Measurements from ENCODE around the gene SLC29A4. TPM values are rescaled to one million over a fixed set of nuclear protein-coding genes. Genes with fewer than 3 reads are reported as not detected.

Gene SLC29A4
- total RNA-seq, 2 experiments from 2014 or later, result 0.06 to 0.67 TPM

GRCh38 chr7:5339955-5340354 lies 57.2 kb downstream of the SLC29A4 start:
- no peak overlapping the region for H2AFZ ChIP-seq (ENCODE audit: low read length)
- no peak overlapping the region for H3K27ac ChIP-seq (ENCODE audit: low read depth, low read length, poor library complexity, severe bottlenecking)
- no peak overlapping the region for H3K4me3 ChIP-seq (ENCODE audit: low read depth, low read length, poor library complexity, severe bottlenecking)
- no peaks in the 10 kb centered on the region for H3K4me1 ChIP-seq (ENCODE audit: insufficient read depth, low read length, poor library complexity, severe bottlenecking)
- intact Hi-C loops (cut with micrococcal nuclease; ENCODE audit: unreplicated experiment), result no loop called here
- peaks cover 44% of the 10 kb centered on the region for H3K36me3 ChIP-seq (ENCODE audit: insufficient read depth, low read length)
- H3K9me3 ChIP-seq (ENCODE audit: low read length), result no peaks in the 10 kb centered on the region; the same call in 1 of the 2 replicates
- TF ChIP-seq EZH2phosphoT487 (IDR thresholded peaks at IDR 0.05; ENCODE audit: borderline replicate concordance, low read depth, low read length) (no peak), CTCF (conservative IDR thresholded peaks at IDR 0.05; ENCODE audit: low read length) (no peak)
- no TSS peak for BruUV-seq (replicated peaks)
- H3K4me2 ChIP-seq (ENCODE audit: low read length), result no peak overlapping the region
- H4K20me1 ChIP-seq (ENCODE audit: insufficient read depth, low read length), result no peaks in the 10 kb centered on the region
- H3K9me2 ChIP-seq (ENCODE audit: insufficient read depth, low read length), result no peaks in the 10 kb centered on the region
- ChIA-PET POLR2A (interaction anchor here (0.6 to 0.7 kb wide), 2 partner anchors 28 to 88 kb away, joined by 3 read pairs; no protein-coding TSS in a partner anchor), CTCF (ENCODE audit: unreplicated experiment) (no interaction called here)
- DNase-seq (ENCODE audit: low spot score), result no peak
- no peaks in the 10 kb centered on the region for H3K79me2 ChIP-seq (ENCODE audit: insufficient read depth, low read depth, low read length)

GRCh38 chr7:5342631-5343030 lies 59.9 kb downstream of the SLC29A4 start:
- no peaks in the 10 kb centered on the region for H3K79me2 ChIP-seq (ENCODE audit: insufficient read depth, low read depth, low read length)
- DNase-seq (ENCODE audit: low spot score), result no peak
- H3K4me2 ChIP-seq (ENCODE audit: low read length), result no peak overlapping the region
- TF ChIP-seq CTCF (conservative IDR thresholded peaks at IDR 0.05; ENCODE audit: low read length), result no peak
- TF ChIP-seq EZH2phosphoT487 (IDR thresholded peaks at IDR 0.05; ENCODE audit: borderline replicate concordance, low read depth, low read length), result no peak
- H4K20me1 ChIP-seq (ENCODE audit: insufficient read depth, low read length), result no peaks in the 10 kb centered on the region
- H3K27ac ChIP-seq (ENCODE audit: low read depth, low read length, poor library complexity, severe bottlenecking), result no peak overlapping the region
- intact Hi-C loops (cut with micrococcal nuclease; ENCODE audit: unreplicated experiment), result no loop called here
- H3K9me2 ChIP-seq (ENCODE audit: insufficient read depth, low read length), result no peaks in the 10 kb centered on the region
- H3K9me3 ChIP-seq (ENCODE audit: low read length), result no peaks in the 10 kb centered on the region
- no peaks in the 10 kb centered on the region for H3K4me1 ChIP-seq (ENCODE audit: insufficient read depth, low read length, poor library complexity, severe bottlenecking)
- ChIA-PET CTCF (ENCODE audit: unreplicated experiment) (no interaction called here), POLR2A (interaction anchor here (0.9 kb wide), 1 partner anchor 132 kb away, joined by 3 read pairs; no protein-coding TSS in a partner anchor)
- H3K4me3 ChIP-seq (ENCODE audit: low read depth, low read length, poor library complexity, severe bottlenecking), result no peak overlapping the region
- H3K36me3 ChIP-seq (ENCODE audit: insufficient read depth, low read length), result peaks cover 22% of the 10 kb centered on the region
- TSS peak; percentile 35 for BruUV-seq (replicated peaks)
- H2AFZ ChIP-seq (ENCODE audit: low read length), result no peak overlapping the region

- no peaks in the 10 kb centered on the region for H3K9me2 ChIP-seq (ENCODE audit: insufficient read depth, low read length)
- H3K4me3 ChIP-seq (ENCODE audit: low read depth, low read length, poor library complexity, severe bottlenecking), result no peak overlapping the region
- H4K20me1 ChIP-seq (ENCODE audit: insufficient read depth, low read length), result no peaks in the 10 kb centered on the region
- peaks cover 19% of the 10 kb centered on the region for H3K36me3 ChIP-seq (ENCODE audit: insufficient read depth, low read length)
- BruUV-seq (replicated peaks), result no TSS peak
- TF ChIP-seq CTCF (conservative IDR thresholded peaks at IDR 0.05; ENCODE audit: low read length), result no peak
- no peak overlapping the region for H3K27ac ChIP-seq (ENCODE audit: low read depth, low read length, poor library complexity, severe bottlenecking)
- POLR2A ChIA-PET, result no interaction called here
- CTCF ChIA-PET (ENCODE audit: unreplicated experiment), result no interaction called here
- no peaks in the 10 kb centered on the region for H3K9me3 ChIP-seq (ENCODE audit: low read length)
- intact Hi-C loops (cut with micrococcal nuclease; ENCODE audit: unreplicated experiment), result no loop called here
- no peaks in the 10 kb centered on the region for H3K4me1 ChIP-seq (ENCODE audit: insufficient read depth, low read length, poor library complexity, severe bottlenecking)
- no peak overlapping the region for H3K4me2 ChIP-seq (ENCODE audit: low read length)
- no peak overlapping the region for H2AFZ ChIP-seq (ENCODE audit: low read length)
- DNase-seq (ENCODE audit: low spot score), result no peak
- H3K79me2 ChIP-seq (ENCODE audit: insufficient read depth, low read depth, low read length), result no peaks in the 10 kb centered on the region
These were observed 61.1 kb downstream of the SLC29A4 start for GRCh38 chr7:5343884-5344283.

Measured in OCI-LY7 (cell line).